SK-N-MC (cell line): ENCODE measurements around the gene FBXO46.

ENCODE experiments used
- EZH2 ChIP-seq: fragments of 200-600 bp; sonication (generic); IDR thresholded peaks from one replicate; pipeline ENCODE4 v1.6.1; 2017; ENCODE audit warnings: antibody characterized with exemption
- FOXP2 ChIP-seq: optimal IDR thresholded peaks from 2 replicates; pipeline ENCODE3; 2011; ENCODE audit warnings: mild to moderate bottlenecking, moderate library complexity; ENCODE audit not compliant: insufficient read depth; ENCODE audit errors: extremely low read length, control extremely low read depth
- POLR2AphosphoS5 ChIP-seq: IDR thresholded peaks from 2 replicates; pipeline ENCODE4 v1.6.1; 2012; ENCODE audit warnings: mild to moderate bottlenecking, low read depth, low read length, borderline replicate concordance

DNA sequence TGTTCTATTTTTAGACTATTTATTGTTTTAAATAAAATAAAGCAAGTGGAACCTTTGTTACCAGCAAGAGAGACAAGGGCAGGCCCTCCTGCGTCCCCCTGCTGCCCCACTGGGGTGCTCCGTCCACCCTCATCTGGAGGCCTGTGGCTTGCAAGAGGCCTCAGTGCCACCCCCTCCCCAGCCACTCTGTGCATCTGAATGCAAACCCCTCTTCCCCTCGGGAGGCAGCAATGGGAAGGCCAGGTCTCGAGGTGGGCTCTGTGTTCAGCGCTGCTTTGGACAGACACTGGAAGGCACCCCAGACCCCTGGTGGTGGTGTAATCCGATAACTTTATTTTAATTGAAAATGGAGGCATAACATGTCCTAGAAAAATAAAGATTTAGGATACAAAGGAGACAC, 33.8 kb upstream of the FBXO46 start:
- no peak for TF ChIP-seq EZH2
- TF ChIP-seq POLR2AphosphoS5: no peak
- TF ChIP-seq FOXP2: no peak
